H1 (cell line): ENCODE measurements around the gene TMED4.

Experiments
- CBX8 ChIP-seq: fragments of 300-800, 300-1000 bp; sonication (generic); IDR thresholded peaks from 2 replicates; pipeline ENCODE4 v1.7.1; 2016; ENCODE audit warnings: low read depth, low read length, borderline replicate concordance
- CEBPB ChIP-seq: IDR thresholded peaks from 2 replicates; pipeline ENCODE4 v1.6.1; 2012; ENCODE audit warnings: low read depth, low read length
- EZH2 ChIP-seq: fragments of 200-600 bp; sonication (generic); IDR thresholded peaks from 2 replicates; pipeline ENCODE4 v1.7.1; 2012; ENCODE audit warnings: low read depth, mild to moderate bottlenecking, moderate library complexity, low read length, inconsistent platforms; ENCODE audit not compliant: severe bottlenecking
- GABPA ChIP-seq: IDR thresholded peaks from 2 replicates; pipeline ENCODE4 v1.6.1; 2011; ENCODE audit warnings: mild to moderate bottlenecking, low read length, moderate library complexity, borderline replicate concordance; ENCODE audit not compliant: insufficient read depth
- KDM5A ChIP-seq: fragments of 200-600 bp; IDR thresholded peaks from 2 replicates; pipeline ENCODE4 v1.7.1; 2012; ENCODE audit warnings: mild to moderate bottlenecking, low read length, inconsistent platforms, mixed read lengths
- POLR2AphosphoS5 ChIP-seq: IDR thresholded peaks from 2 replicates; pipeline ENCODE4 v1.6.1; 2011; ENCODE audit warnings: low read depth, low read length
- RBBP5 ChIP-seq: IDR thresholded peaks from 2 replicates; pipeline ENCODE4 v1.7.1; 2012; ENCODE audit warnings: low read depth, mild to moderate bottlenecking, inconsistent platforms, low read length, moderate library complexity, borderline replicate concordance
- RFX5 ChIP-seq: IDR thresholded peaks from 2 replicates; pipeline ENCODE4 v1.6.1; 2011; ENCODE audit warnings: low read depth, low read length, improper control_type of control experiment, borderline replicate concordance
- SP1 ChIP-seq: IDR thresholded peaks from 2 replicates; pipeline ENCODE4 v1.6.1; 2011; ENCODE audit warnings: low read depth, low read length
- TBP ChIP-seq: IDR thresholded peaks from 2 replicates; pipeline ENCODE4 v1.6.1; 2011; ENCODE audit warnings: low read depth, low read length, improper control_type of control experiment
- TEAD4 ChIP-seq: IDR thresholded peaks from 2 replicates; pipeline ENCODE4 v1.6.1; 2012; ENCODE audit warnings: low read depth, low read length, inconsistent platforms, mixed read lengths
- YY1 ChIP-seq: IDR thresholded peaks from 2 replicates; pipeline ENCODE4 v1.6.1; 2011; ENCODE audit warnings: low read depth, mild to moderate bottlenecking, low read length
- TF ChIP-seq, protein P1 (sequence below), 3 experiments: IDR thresholded peaks; 1 replicate in 2 of 3; 2 replicates in 1 of 3; pipeline versions ENCODE4 v1.5.1 to v1.6.1; 2011; ENCODE audit warnings: low read length in 3 of 3, mild to moderate bottlenecking in 3 of 3, inconsistent platforms in 2 of 3, low read depth in 1 of 3, moderate library complexity in 1 of 3; ENCODE audit not compliant: insufficient read depth in 1 of 3; ENCODE audit errors: control extremely low read depth in 1 of 3
- TF ChIP-seq, protein P2 (sequence below): IDR thresholded peaks from 2 replicates; pipeline ENCODE4 v1.6.1; 2011; ENCODE audit warnings: low read length, improper control_type of control experiment

DNA sequence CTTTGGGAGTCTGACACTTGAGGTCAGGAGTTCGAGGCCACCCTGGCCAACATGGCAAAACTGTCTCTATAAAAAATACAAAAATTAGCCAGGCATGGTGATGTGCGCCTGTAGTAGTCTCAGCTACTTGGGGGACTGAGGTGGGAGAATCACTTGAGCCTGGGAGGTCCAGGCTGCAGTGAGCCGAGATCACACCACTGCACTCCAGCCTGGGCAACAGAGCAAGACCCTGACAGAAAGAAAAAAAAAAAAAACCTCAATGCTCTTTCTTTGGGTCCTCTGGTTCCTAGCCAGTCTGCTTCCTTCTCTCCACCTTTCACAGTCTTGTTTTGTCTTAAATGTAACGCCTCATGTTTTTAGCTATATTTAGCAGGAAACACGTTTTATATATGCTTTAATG is 33.8 kb upstream of the TMED4 start:
- TF ChIP-seq POLR2AphosphoS5 (no peak), CBX8 (no peak), RFX5 (no peak), EZH2 (no peak), TEAD4 (no peak), YY1 (no peak), CEBPB (no peak), GABPA (no peak), TBP (no peak), SP1 (no peak), KDM5A (no peak), RBBP5 (no peak)
- TF ChIP-seq, protein P1, sequence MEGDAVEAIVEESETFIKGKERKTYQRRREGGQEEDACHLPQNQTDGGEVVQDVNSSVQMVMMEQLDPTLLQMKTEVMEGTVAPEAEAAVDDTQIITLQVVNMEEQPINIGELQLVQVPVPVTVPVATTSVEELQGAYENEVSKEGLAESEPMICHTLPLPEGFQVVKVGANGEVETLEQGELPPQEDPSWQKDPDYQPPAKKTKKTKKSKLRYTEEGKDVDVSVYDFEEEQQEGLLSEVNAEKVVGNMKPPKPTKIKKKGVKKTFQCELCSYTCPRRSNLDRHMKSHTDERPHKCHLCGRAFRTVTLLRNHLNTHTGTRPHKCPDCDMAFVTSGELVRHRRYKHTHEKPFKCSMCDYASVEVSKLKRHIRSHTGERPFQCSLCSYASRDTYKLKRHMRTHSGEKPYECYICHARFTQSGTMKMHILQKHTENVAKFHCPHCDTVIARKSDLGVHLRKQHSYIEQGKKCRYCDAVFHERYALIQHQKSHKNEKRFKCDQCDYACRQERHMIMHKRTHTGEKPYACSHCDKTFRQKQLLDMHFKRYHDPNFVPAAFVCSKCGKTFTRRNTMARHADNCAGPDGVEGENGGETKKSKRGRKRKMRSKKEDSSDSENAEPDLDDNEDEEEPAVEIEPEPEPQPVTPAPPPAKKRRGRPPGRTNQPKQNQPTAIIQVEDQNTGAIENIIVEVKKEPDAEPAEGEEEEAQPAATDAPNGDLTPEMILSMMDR (IDR thresholded peaks at IDR 0.05; ENCODE audit: control extremely low read depth in 1 of 3, insufficient read depth in 1 of 3, low read depth in 1 of 3, low read length in 3 of 3): no peak
- TF ChIP-seq, protein P2, sequence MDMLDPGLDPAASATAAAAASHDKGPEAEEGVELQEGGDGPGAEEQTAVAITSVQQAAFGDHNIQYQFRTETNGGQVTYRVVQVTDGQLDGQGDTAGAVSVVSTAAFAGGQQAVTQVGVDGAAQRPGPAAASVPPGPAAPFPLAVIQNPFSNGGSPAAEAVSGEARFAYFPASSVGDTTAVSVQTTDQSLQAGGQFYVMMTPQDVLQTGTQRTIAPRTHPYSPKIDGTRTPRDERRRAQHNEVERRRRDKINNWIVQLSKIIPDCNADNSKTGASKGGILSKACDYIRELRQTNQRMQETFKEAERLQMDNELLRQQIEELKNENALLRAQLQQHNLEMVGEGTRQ: no peak
